GM12891 (cell line): ENCODE results near the gene RCAN3.

ENCODE experiments used
- PAX5 ChIP-seq: IDR thresholded peaks from 2 replicates; pipeline ENCODE4 v1.6.1; 2011; ENCODE audit warnings: low read length, moderate library complexity, mild to moderate bottlenecking; ENCODE audit not compliant: insufficient read depth, severe bottlenecking
- POLR2A ChIP-seq: IDR thresholded peaks from 2 replicates; pipeline ENCODE4 v1.6.1; 2011; ENCODE audit warnings: low read depth, low read length, control low read depth
- POLR2AphosphoS5 ChIP-seq: IDR thresholded peaks from 2 replicates; pipeline ENCODE4 v1.6.1; 2011; ENCODE audit warnings: low read depth, low read length, control low read depth
- POU2F2 ChIP-seq: IDR thresholded peaks from 2 replicates; pipeline ENCODE4 v1.6.1; 2011; ENCODE audit warnings: low read depth, mild to moderate bottlenecking, control low read depth, low read length, moderate library complexity
- SPI1 ChIP-seq: IDR thresholded peaks from 2 replicates; pipeline ENCODE4 v1.6.1; 2011; ENCODE audit warnings: low read depth, low read length, control low read depth
- TAF1 ChIP-seq: IDR thresholded peaks from 2 replicates; pipeline ENCODE4 v1.6.1; 2011; ENCODE audit warnings: low read depth, low read length, control low read depth

GRCh38 chr1:24536391-24536840 is 33.8 kb downstream of the RCAN3 start:
- TF ChIP-seq POLR2A (no peak), SPI1 (peak; percentile 44; the same call in 1 of the 2 replicates), PAX5 (peak; percentile 98), TAF1 (no peak), POLR2AphosphoS5 (no peak), POU2F2 (no peak)
